ENCODE data around the gene METTL25. TPM values are rescaled to one million over a fixed set of nuclear protein-coding genes. Genes with fewer than 3 reads are reported as not detected.

METTL25 gene
- total and polyA plus RNA-seq, 4 donors = 2.6 to 25.1 (median 8.6) TPM

DNA sequence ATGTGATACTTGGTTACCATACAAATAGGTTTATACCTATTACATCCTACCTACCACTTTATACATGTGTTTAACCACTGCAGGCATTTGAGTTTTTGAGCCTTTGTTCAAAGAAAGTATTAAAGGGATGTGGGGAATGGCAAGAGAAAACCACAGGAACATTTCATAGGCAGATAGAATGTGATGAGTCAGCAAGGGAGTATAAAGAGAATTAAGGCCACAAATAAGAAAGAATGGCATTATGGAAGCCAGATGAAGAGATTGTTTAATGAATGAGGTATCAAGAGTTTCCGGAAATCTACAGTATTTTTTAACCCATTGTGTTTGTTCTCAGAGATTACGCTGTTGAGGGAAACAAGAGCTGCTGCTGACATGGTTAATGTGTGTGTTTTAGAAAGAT lies 66.9 kb downstream of the METTL25 start:
- no peaks in the 10 kb centered on the region for H3K27me3 ChIP-seq (ENCODE audit: control insufficient read depth in 3 of 3, insufficient read depth in 3 of 3, low read length in 2 of 3)
- DNase-seq (no peak), ATAC-seq (ENCODE audit: insufficient read depth, low FRiP score) (no peak)
- TF ChIP-seq CTCF (IDR thresholded peaks at IDR 0.05; ENCODE audit: control extremely low read depth, extremely low read depth) = no peak
- WGBS, 2 donors = 71 to 79% methylated on average over 2 of the region's 2 CpGs
- peaks cover 0 to 5% (median 0%) of the 10 kb centered on the region in 4 donors for H3K36me3 ChIP-seq (ENCODE audit: control insufficient read depth in 4 of 4, insufficient read depth in 4 of 4, low read length in 4 of 4)
- H3K9ac ChIP-seq (ENCODE audit: insufficient read depth in 1 of 2, low read length in 2 of 2) = no peak overlapping the region
- H3K27ac ChIP-seq (ENCODE audit: low read depth in 1 of 2, low read length in 1 of 2) = no peak overlapping the region
- peaks cover 0 to 2% (median 0%) of the 10 kb centered on the region in 5 donors for H3K4me1 ChIP-seq (ENCODE audit: control insufficient read depth in 5 of 5, insufficient read depth in 5 of 5, low read length in 5 of 5)
- H3K4me3 ChIP-seq = no peak overlapping the region
- no peaks in the 10 kb centered on the region for H3K9me3 ChIP-seq (ENCODE audit: control insufficient read depth in 4 of 4, insufficient read depth in 3 of 4, low read length in 3 of 4)

DNA sequence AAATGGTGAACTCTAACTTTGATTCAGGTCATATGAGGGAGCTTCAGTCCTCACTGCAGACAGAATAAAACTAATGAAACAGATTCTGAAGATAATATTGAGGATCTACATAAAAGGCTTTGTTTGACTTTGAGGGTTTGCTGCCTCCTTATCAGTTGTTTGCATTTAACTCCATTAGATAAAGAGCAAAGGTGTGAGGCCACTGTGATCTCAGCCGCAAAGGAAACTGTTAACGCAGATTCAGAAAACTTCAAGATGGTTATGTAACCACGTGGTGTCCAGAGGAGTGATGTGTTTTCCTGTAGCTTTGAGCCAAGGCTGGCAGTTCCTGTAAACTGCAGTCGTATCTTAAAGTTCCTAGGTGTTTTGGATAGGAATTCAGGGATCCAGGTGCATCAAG lies 67.8 kb downstream of the METTL25 start:
- Histone ChIP-seq H3K27ac (ENCODE audit: low read depth in 1 of 2, low read length in 1 of 2) (no peak overlapping the region), H3K9me3 (ENCODE audit: control insufficient read depth in 4 of 4, insufficient read depth in 3 of 4, low read length in 3 of 4) (no peaks in the 10 kb centered on the region), H3K4me3 (no peak overlapping the region), H3K9ac (ENCODE audit: insufficient read depth in 1 of 2, low read length in 2 of 2) (no peak overlapping the region), H3K27me3 (ENCODE audit: control insufficient read depth in 3 of 3, insufficient read depth in 3 of 3, low read length in 2 of 3) (no peaks in the 10 kb centered on the region), H3K36me3 (ENCODE audit: control insufficient read depth in 4 of 4, insufficient read depth in 4 of 4, low read length in 4 of 4) (peaks cover 0 to 5% (median 0%) of the 10 kb centered on the region in 4 donors), H3K4me1 (ENCODE audit: control insufficient read depth in 5 of 5, insufficient read depth in 5 of 5, low read length in 5 of 5) (peaks cover 0 to 2% (median 0%) of the 10 kb centered on the region in 5 donors)
- WGBS, 2 donors = 30 to 38% methylated on average over 4 of the region's 4 CpGs
- DNase-seq = no peak
- TF ChIP-seq CTCF (IDR thresholded peaks at IDR 0.05; ENCODE audit: control extremely low read depth, extremely low read depth) = no peak
- no peak for ATAC-seq (ENCODE audit: insufficient read depth, low FRiP score)

- Histone ChIP-seq H3K36me3 (ENCODE audit: control insufficient read depth in 4 of 4, insufficient read depth in 4 of 4, low read length in 4 of 4) (peaks cover 0 to 5% (median 0%) of the 10 kb centered on the region in 4 donors), H3K4me1 (ENCODE audit: control insufficient read depth in 5 of 5, insufficient read depth in 5 of 5, low read length in 5 of 5) (peaks cover 0 to 2% (median 0%) of the 10 kb centered on the region in 5 donors), H3K9me3 (ENCODE audit: control insufficient read depth in 4 of 4, insufficient read depth in 3 of 4, low read length in 3 of 4) (no peaks in the 10 kb centered on the region), H3K9ac (ENCODE audit: insufficient read depth in 1 of 2, low read length in 2 of 2) (no peak overlapping the region), H3K4me3 (no peak overlapping the region), H3K27me3 (ENCODE audit: control insufficient read depth in 3 of 3, insufficient read depth in 3 of 3, low read length in 2 of 3) (no peaks in the 10 kb centered on the region), H3K27ac (ENCODE audit: low read depth in 1 of 2, low read length in 1 of 2) (no peak overlapping the region)
- no peak for TF ChIP-seq CTCF (IDR thresholded peaks at IDR 0.05; ENCODE audit: control extremely low read depth, extremely low read depth)
- ATAC-seq (ENCODE audit: insufficient read depth, low FRiP score) (no peak), DNase-seq (no peak)
- WGBS, 2 donors = 95 to 100% methylated on average over 2 of the region's 2 CpGs
These were observed 68.3 kb downstream of the METTL25 start for GRCh38 chr12:82426586-82426985.

DNA sequence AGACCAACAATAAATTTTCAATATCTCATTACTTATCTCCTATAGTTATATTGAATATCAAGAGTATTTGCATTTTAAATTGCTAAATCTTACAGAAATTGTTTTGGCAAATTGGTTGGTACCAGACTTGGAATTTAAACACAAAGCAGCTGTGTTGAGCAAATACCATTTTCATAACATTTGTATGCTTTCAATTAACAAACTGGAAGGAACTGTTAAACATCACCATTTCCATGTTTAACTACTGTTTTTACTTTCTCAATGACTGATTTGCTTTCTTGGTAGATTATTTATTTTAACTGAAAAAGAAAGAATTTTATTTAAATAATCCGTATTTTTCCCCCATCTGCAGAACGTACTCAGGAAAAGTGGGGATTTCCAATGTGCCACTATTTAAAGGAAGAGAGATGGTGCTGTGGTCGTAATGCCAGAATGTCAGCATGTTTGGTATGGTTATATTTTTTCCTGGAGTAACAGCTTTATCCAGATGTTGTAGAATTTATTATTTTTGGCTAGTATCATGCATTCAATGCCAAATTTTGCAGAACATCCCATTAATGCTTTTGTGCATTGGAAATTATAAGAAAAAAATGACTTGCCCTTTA lies 72.3 kb downstream of the METTL25 start:
- TF ChIP-seq CTCF (IDR thresholded peaks at IDR 0.05; ENCODE audit: control extremely low read depth, extremely low read depth) = no peak
- ATAC-seq (ENCODE audit: insufficient read depth, low FRiP score) (no peak), DNase-seq (no peak)
- peaks cover 0 to 6% (median 0%) of the 10 kb centered on the region in 5 donors for H3K4me1 ChIP-seq (ENCODE audit: control insufficient read depth in 5 of 5, insufficient read depth in 5 of 5, low read length in 5 of 5)
- no peak overlapping the region for H3K27ac ChIP-seq (ENCODE audit: low read depth in 1 of 2, low read length in 1 of 2)
- peaks cover 0 to 4% (median 0%) of the 10 kb centered on the region in 3 donors for H3K27me3 ChIP-seq (ENCODE audit: control insufficient read depth in 3 of 3, insufficient read depth in 3 of 3, low read length in 2 of 3)
- peaks cover 0 to 5% (median 0%) of the 10 kb centered on the region in 4 donors for H3K36me3 ChIP-seq (ENCODE audit: control insufficient read depth in 4 of 4, insufficient read depth in 4 of 4, low read length in 4 of 4)
- H3K9ac ChIP-seq (ENCODE audit: insufficient read depth in 1 of 2, low read length in 2 of 2) = no peak overlapping the region
- 85 to 90% methylated on average over 3 of the region's 3 CpGs for WGBS, 2 donors
- no peaks in the 10 kb centered on the region for H3K9me3 ChIP-seq (ENCODE audit: control insufficient read depth in 4 of 4, insufficient read depth in 3 of 4, low read length in 3 of 4)
- H3K4me3 ChIP-seq = no peak overlapping the region
